Measurements from ENCODE around the gene FNIP1. TPM values are rescaled to one million over a fixed set of nuclear protein-coding genes. Genes with fewer than 3 reads are reported as not detected.
A peak's percentile ranks its signal among the peaks of the same experiment; 100 is the strongest.

FNIP1 gene
- total RNA-seq, 1 donor from 2014 or later, result 40.6 TPM

GRCh38 chr5:131767891-131768290, 28.9 kb downstream of the FNIP1 start:
- H3K4me1 Mint-ChIP-seq (ENCODE audit: low read depth), result peaks cover 38% of the 10 kb centered on the region
- no peak for DNase-seq (ENCODE audit: low spot score)
- TF ChIP-seq CTCF (IDR thresholded peaks at IDR 0.05), result no peak
- peaks cover 5% of the 10 kb centered on the region for H3K9me3 Mint-ChIP-seq (ENCODE audit: low read depth)
- H3K27me3 Mint-ChIP-seq (ENCODE audit: low read depth), result no peaks in the 10 kb centered on the region
- no peak overlapping the region for H3K27ac Mint-ChIP-seq (ENCODE audit: unreplicated experiment)
- H3K4me3 Mint-ChIP-seq (ENCODE audit: unreplicated experiment), result no peak overlapping the region
- no peaks in the 10 kb centered on the region for H3K36me3 Mint-ChIP-seq (ENCODE audit: low read depth)

GRCh38 chr5:131766689-131767088, 30.1 kb downstream of the FNIP1 start:
- Mint-ChIP-seq H3K4me1 (ENCODE audit: low read depth) (peaks cover 43% of the 10 kb centered on the region), H3K27me3 (ENCODE audit: low read depth) (no peaks in the 10 kb centered on the region), H3K36me3 (ENCODE audit: low read depth) (no peaks in the 10 kb centered on the region), H3K27ac (ENCODE audit: unreplicated experiment) (no peak overlapping the region), H3K9me3 (ENCODE audit: low read depth) (peaks cover 5% of the 10 kb centered on the region), H3K4me3 (ENCODE audit: unreplicated experiment) (no peak overlapping the region)
- no peak for TF ChIP-seq CTCF (IDR thresholded peaks at IDR 0.05)
- no peak for DNase-seq (ENCODE audit: low spot score)

- peaks cover 5% of the 10 kb centered on the region for H3K9me3 Mint-ChIP-seq (ENCODE audit: low read depth)
- no peak overlapping the region for H3K27ac Mint-ChIP-seq (ENCODE audit: unreplicated experiment)
- no peak overlapping the region for H3K4me3 Mint-ChIP-seq (ENCODE audit: unreplicated experiment)
- no peak for DNase-seq (ENCODE audit: low spot score)
- H3K27me3 Mint-ChIP-seq (ENCODE audit: low read depth), result no peaks in the 10 kb centered on the region
- no peaks in the 10 kb centered on the region for H3K36me3 Mint-ChIP-seq (ENCODE audit: low read depth)
- TF ChIP-seq CTCF (IDR thresholded peaks at IDR 0.05), result no peak
- peaks cover 53% of the 10 kb centered on the region for H3K4me1 Mint-ChIP-seq (ENCODE audit: low read depth)
Observed at GRCh38 chr5:131765261-131765660, 31.6 kb downstream of the FNIP1 start.

- no peak overlapping the region for H3K27ac Mint-ChIP-seq (ENCODE audit: unreplicated experiment)
- H3K36me3 Mint-ChIP-seq (ENCODE audit: low read depth), result no peaks in the 10 kb centered on the region
- H3K4me3 Mint-ChIP-seq (ENCODE audit: unreplicated experiment), result no peak overlapping the region
- H3K27me3 Mint-ChIP-seq (ENCODE audit: low read depth), result no peaks in the 10 kb centered on the region
- H3K4me1 Mint-ChIP-seq (ENCODE audit: low read depth), result peaks cover 47% of the 10 kb centered on the region
- no peak for DNase-seq (ENCODE audit: low spot score)
- no peak for TF ChIP-seq CTCF (IDR thresholded peaks at IDR 0.05)
- peaks cover 5% of the 10 kb centered on the region for H3K9me3 Mint-ChIP-seq (ENCODE audit: low read depth)
Observed at GRCh38 chr5:131763968-131764367, 32.8 kb downstream of the FNIP1 start.

- TF ChIP-seq CTCF (IDR thresholded peaks at IDR 0.05), result no peak
- Mint-ChIP-seq H3K36me3 (ENCODE audit: low read depth) (no peaks in the 10 kb centered on the region), H3K9me3 (ENCODE audit: low read depth) (peaks cover 5% of the 10 kb centered on the region), H3K27ac (ENCODE audit: unreplicated experiment) (peak overlapping the region; percentile 2), H3K4me1 (ENCODE audit: low read depth) (peaks cover 40% of the 10 kb centered on the region), H3K4me3 (ENCODE audit: unreplicated experiment) (no peak overlapping the region), H3K27me3 (ENCODE audit: low read depth) (no peaks in the 10 kb centered on the region)
- no peak for DNase-seq (ENCODE audit: low spot score)
Observed at GRCh38 chr5:131760793-131761192, 36.0 kb downstream of the FNIP1 start.

Measured in chondrocyte (in vitro differentiated cells).